Measurements from ENCODE around the gene SELENOT.

- TF ChIP-seq TAF1 (IDR thresholded peaks at IDR 0.05; ENCODE audit: borderline replicate concordance, insufficient read depth, low read length) (no peak), POLR2AphosphoS5 (IDR thresholded peaks at IDR 0.05; ENCODE audit: low read depth, low read length) (no peak), REST (IDR thresholded peaks at IDR 0.05; ENCODE audit: insufficient read depth in 1 of 2, low read depth in 2 of 2, low read length in 2 of 2) (no peak), FOXP2 (optimal IDR thresholded peaks at IDR 0.05; ENCODE audit: borderline replicate concordance, extremely low read depth, extremely low read length, insufficient read depth) (no peak), SIN3A (IDR thresholded peaks at IDR 0.05; ENCODE audit: borderline replicate concordance, insufficient read depth, low read length) (no peak)
Observed at GRCh38 chr3:150639262-150639661, 36.1 kb downstream of the SELENOT start.

Data from PFSK-1 (cell line).